HL-60 (cell line): ENCODE results near the gene SNRNP25.

Experiments used
- DNase-seq, 2 experiments: peaks; one replicate each; pipeline ENCODE4 v3.0.0-alpha.2; 2010 to 2020; ENCODE audit warnings: low read depth in 1 of 2, low spot score in 1 of 2
- H3K27ac ChIP-seq: fragments of 250-450 bp; sonication (Bioruptor Pico); replicated peaks from 2 replicates; pipeline ENCODE4 v1.5.1; 2020; ENCODE audit warnings: mild to moderate bottlenecking, moderate library complexity
- H3K27me3 ChIP-seq: fragments of 250-450 bp; sonication (Bioruptor Pico); 2 replicates; pipeline ENCODE4 v1.5.1; 2021; ENCODE audit warnings: mild to moderate bottlenecking, moderate library complexity; ENCODE audit not compliant: insufficient read depth, poor library complexity, severe bottlenecking
- H3K4me3 ChIP-seq: replicated peaks from 2 replicates; pipeline ENCODE4 v1.5.1; 2011; ENCODE audit warnings: mild to moderate bottlenecking, control low read depth, low read length; ENCODE audit not compliant: insufficient read depth
- GABPA ChIP-seq: IDR thresholded peaks from 2 replicates; pipeline ENCODE4 v1.6.1; 2012; ENCODE audit warnings: low read depth
- POLR2AphosphoS5 ChIP-seq: IDR thresholded peaks from 2 replicates; pipeline ENCODE4 v1.6.1; 2012; ENCODE audit warnings: low read depth
- SPI1 ChIP-seq: IDR thresholded peaks from 2 replicates; pipeline ENCODE4 v1.6.1; 2012; ENCODE audit warnings: low read depth, mild to moderate bottlenecking, borderline replicate concordance
- TF ChIP-seq, protein P1 (sequence below): IDR thresholded peaks from 2 replicates; pipeline ENCODE4 v1.6.1; 2012; ENCODE audit warnings: low read depth; ENCODE audit not compliant: insufficient replicate concordance
- TF ChIP-seq, protein P2 (sequence below): IDR thresholded peaks from one replicate; pipeline ENCODE4 v1.5.1; 2011; ENCODE audit warnings: low read length, control low read depth, inconsistent platforms; ENCODE audit not compliant: insufficient read depth

Gene SNRNP25

DNA sequence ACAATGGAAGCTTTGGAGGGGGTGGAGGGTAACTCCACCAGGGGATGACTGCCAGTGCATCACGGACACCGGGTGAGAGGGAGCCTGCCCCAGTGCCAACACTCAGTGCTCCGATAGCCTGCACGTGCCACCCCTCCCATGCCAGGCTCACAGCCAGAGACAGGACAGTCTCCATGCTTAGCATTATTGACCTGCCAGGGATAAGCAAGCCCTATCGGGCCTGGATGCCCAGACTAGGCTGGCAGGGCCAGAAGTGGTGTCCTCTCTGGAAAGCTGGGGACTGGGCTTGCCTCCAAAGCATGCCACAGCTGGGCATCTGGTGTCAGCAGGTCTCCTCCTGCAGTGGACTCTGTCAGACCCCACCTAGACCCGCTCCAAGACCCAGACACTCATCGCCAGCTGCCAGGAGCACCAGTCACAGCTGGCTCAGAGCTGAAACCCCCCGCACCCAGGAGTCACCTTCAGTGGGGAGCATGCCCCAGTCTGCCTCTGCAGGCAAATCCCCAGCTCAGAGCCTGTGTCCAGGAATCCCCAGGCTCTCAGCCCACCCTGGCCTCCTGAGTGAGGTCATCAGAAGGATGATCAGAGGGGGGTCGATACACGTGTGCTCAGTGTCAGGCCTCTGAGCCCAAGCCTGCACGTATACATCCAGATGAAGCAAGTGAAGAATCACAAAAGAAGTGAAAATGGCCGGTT, 20.6 kb downstream of the SNRNP25 start:
- H3K27me3 ChIP-seq, result peaks cover 20% of the 10 kb centered on the region
- no peak overlapping the region for H3K27ac ChIP-seq
- H3K4me3 ChIP-seq, result no peak overlapping the region
- no peak for DNase-seq
- TF ChIP-seq, protein P1, sequence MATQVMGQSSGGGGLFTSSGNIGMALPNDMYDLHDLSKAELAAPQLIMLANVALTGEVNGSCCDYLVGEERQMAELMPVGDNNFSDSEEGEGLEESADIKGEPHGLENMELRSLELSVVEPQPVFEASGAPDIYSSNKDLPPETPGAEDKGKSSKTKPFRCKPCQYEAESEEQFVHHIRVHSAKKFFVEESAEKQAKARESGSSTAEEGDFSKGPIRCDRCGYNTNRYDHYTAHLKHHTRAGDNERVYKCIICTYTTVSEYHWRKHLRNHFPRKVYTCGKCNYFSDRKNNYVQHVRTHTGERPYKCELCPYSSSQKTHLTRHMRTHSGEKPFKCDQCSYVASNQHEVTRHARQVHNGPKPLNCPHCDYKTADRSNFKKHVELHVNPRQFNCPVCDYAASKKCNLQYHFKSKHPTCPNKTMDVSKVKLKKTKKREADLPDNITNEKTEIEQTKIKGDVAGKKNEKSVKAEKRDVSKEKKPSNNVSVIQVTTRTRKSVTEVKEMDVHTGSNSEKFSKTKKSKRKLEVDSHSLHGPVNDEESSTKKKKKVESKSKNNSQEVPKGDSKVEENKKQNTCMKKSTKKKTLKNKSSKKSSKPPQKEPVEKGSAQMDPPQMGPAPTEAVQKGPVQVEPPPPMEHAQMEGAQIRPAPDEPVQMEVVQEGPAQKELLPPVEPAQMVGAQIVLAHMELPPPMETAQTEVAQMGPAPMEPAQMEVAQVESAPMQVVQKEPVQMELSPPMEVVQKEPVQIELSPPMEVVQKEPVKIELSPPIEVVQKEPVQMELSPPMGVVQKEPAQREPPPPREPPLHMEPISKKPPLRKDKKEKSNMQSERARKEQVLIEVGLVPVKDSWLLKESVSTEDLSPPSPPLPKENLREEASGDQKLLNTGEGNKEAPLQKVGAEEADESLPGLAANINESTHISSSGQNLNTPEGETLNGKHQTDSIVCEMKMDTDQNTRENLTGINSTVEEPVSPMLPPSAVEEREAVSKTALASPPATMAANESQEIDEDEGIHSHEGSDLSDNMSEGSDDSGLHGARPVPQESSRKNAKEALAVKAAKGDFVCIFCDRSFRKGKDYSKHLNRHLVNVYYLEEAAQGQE, result no peak
- no peak for TF ChIP-seq GABPA
- TF ChIP-seq, protein P2, sequence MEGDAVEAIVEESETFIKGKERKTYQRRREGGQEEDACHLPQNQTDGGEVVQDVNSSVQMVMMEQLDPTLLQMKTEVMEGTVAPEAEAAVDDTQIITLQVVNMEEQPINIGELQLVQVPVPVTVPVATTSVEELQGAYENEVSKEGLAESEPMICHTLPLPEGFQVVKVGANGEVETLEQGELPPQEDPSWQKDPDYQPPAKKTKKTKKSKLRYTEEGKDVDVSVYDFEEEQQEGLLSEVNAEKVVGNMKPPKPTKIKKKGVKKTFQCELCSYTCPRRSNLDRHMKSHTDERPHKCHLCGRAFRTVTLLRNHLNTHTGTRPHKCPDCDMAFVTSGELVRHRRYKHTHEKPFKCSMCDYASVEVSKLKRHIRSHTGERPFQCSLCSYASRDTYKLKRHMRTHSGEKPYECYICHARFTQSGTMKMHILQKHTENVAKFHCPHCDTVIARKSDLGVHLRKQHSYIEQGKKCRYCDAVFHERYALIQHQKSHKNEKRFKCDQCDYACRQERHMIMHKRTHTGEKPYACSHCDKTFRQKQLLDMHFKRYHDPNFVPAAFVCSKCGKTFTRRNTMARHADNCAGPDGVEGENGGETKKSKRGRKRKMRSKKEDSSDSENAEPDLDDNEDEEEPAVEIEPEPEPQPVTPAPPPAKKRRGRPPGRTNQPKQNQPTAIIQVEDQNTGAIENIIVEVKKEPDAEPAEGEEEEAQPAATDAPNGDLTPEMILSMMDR, result no peak
- no peak for TF ChIP-seq SPI1
- TF ChIP-seq POLR2AphosphoS5, result no peak

DNA sequence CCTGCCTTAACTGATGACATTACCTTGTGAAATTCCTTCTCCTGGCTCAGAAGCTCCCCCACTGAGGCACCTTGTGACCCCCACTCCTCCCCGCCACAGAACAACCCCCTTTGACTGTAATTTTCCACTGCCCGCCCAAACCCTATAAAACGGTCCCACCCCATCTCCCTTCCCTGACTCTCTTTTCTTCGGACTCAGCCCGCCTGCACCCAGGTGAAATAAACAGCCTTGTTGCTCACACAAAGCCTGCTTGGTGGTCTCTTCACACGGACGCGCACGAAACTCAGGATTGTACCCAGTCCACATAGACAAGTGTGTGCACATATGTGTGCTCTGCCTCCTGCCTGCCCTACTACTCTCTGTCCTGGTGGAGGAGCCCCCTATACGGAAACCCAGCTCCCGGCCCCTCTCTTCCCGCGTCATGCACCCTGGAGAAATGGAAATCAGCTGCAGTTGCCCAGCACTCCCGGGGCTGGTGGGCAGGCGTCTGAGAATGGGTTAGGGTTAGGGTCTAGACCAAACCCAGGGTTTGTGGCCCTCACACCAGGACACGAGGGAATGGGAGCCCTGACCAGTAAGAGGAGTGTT, 21.2 kb downstream of the SNRNP25 start:
- Histone ChIP-seq H3K4me3 (no peak overlapping the region), H3K27me3 (peaks cover 20% of the 10 kb centered on the region), H3K27ac (no peak overlapping the region)
- no peak for TF ChIP-seq SPI1
- no peak for TF ChIP-seq POLR2AphosphoS5
- TF ChIP-seq, protein P2, result no peak
- TF ChIP-seq, protein P1, result no peak
- no peak for TF ChIP-seq GABPA
- no peak for DNase-seq

DNA sequence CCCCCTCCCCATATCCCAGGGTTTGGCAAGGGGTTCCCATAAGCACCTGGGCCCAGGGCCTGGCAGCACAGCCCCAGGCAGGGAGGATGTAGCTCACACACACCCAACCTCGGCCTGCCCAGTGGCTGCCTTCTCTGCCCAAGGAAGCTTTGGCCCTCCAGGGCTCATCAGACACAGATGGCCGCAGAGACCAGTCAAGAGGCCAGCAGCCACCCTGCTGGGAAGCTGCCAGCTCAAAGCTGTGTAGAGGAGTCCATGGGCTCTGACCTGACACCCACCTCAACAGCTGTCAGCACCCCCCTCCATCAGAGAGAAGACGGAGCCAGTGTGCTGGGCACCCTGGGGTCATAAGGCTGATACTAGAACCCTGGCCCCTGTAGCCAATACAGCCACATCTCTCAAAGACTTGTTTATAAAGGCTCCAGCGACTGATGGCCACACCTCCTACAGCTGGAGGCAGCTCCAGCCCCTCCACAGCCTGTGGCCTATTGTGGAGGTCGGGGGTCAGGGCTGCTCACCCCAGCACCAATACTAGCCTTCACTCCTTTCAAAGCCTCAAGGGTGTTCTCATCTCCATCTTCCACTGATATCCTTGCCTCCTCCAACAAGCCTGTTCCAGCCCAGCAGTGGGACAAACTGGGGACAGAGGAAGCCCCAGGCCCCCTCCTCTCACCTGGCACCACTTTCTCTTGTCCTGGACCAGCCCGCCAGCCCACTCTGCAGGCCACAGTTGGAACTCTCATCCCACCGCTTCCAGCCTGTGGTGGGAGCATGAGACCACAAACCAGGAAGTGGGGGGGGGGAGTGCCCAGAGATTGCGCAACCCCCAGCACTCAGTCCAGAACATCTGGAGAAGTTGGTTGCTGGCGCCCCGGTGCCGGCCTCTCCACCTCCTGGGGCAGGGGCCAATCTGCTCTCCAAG, 22.2 kb downstream of the SNRNP25 start:
- H3K27me3 ChIP-seq, result peaks cover 20% of the 10 kb centered on the region
- H3K27ac ChIP-seq, result peak overlapping the region; percentile 7; the same call in 1 of the 2 replicates
- peak; percentile 92 to 96 for DNase-seq
- TF ChIP-seq SPI1 (peak; percentile 65; the same call in 1 of the 2 replicates), POLR2AphosphoS5 (peak; percentile 94)
- TF ChIP-seq, protein P2, result no peak
- no peak overlapping the region for H3K4me3 ChIP-seq
